Measurements from ENCODE around the gene TBC1D7. TPM values are rescaled to one million over a fixed set of nuclear protein-coding genes. Genes with fewer than 3 reads are reported as not detected.

The TBC1D7 gene
- total RNA-seq, 1 experiment from 2014 or later, result 13.7 TPM

DNA sequence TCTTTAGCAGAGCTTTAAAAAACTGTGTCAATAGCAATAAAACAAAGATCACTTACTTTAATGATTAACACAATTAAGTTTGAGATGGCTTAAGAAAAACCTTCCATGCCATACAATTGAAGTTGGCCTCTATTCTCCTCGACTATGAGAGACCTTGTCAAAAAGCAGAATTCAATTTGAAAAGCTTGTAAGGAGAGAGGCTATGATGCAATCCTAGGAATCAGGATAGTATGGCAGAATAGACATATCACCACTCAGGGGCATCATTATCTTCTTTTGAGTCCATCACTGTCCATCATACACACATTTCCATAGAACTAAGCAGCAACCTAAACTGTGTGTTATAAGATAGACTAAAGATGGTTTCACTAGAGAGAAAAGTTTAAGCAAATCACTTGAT is 17.2 kb downstream of the TBC1D7 start:
- no peaks in the 10 kb centered on the region for H3K9me2 ChIP-seq (ENCODE audit: insufficient read depth)
- H3K79me2 ChIP-seq (ENCODE audit: insufficient read depth, low read length), result no peaks in the 10 kb centered on the region
- no peak overlapping the region for H3K4me2 ChIP-seq (ENCODE audit: low read length)
- RAD21 ChIA-PET (ENCODE audit: low non-redundant PET in 1 of 2, low total read pairs in 2 of 2, uncharacterized antibody in 2 of 2, unreplicated experiment in 2 of 2), result no interaction called here
- H4K20me1 ChIP-seq (ENCODE audit: insufficient read depth), result no peaks in the 10 kb centered on the region
- no peaks in the 10 kb centered on the region for H3K27me3 ChIP-seq (ENCODE audit: insufficient read depth, low read length)
- intact Hi-C loops (cut with micrococcal nuclease), result no loop called here
- H3K4me1 ChIP-seq (ENCODE audit: control insufficient read depth in 1 of 2, insufficient read depth in 2 of 2, low read length in 2 of 2), result peaks cover 0 to 9% of the 10 kb centered on the region in 2 experiments; a peak in 1 of 4 replicates
- ATAC-seq (no peak), DNase-seq (ENCODE audit: low read depth, low spot score) (no peak)
- BruUV-seq (replicated peaks), result no TSS peak
- TF ChIP-seq SP1 (IDR thresholded peaks at IDR 0.05; ENCODE audit: low read depth), result no peak
- no peak for TF ChIP-seq SIN3A (IDR thresholded peaks at IDR 0.05; ENCODE audit: low read depth)
- no peak for TF ChIP-seq CBX3 (IDR thresholded peaks at IDR 0.05; ENCODE audit: low read depth)
- TF ChIP-seq EZH2phosphoT487 (IDR thresholded peaks at IDR 0.05; ENCODE audit: borderline replicate concordance), result no peak
- TF ChIP-seq ELF1 (IDR thresholded peaks at IDR 0.05; ENCODE audit: borderline replicate concordance, low read depth), result no peak
- no peak for TF ChIP-seq CEBPB (IDR thresholded peaks at IDR 0.05; ENCODE audit: low read depth)
- no peak for TF ChIP-seq EGR1 (IDR thresholded peaks at IDR 0.05; ENCODE audit: low read depth)
- no peak for TF ChIP-seq TCF7L2 (IDR thresholded peaks at IDR 0.05; ENCODE audit: borderline replicate concordance, extremely low read depth, insufficient read depth, insufficient read length)
- no peak for TF ChIP-seq SRF (IDR thresholded peaks at IDR 0.05; ENCODE audit: low read depth)
- TF ChIP-seq POLR2AphosphoS5 (IDR thresholded peaks at IDR 0.05; ENCODE audit: low read depth, low read length), result no peak
- H3K9ac ChIP-seq (ENCODE audit: low read length), result no peak overlapping the region
- H2AFZ ChIP-seq (ENCODE audit: low read depth, low read length, poor library complexity, severe bottlenecking), result no peak overlapping the region
- H3K4me3 ChIP-seq (replicated peaks in 1 of 2; ENCODE audit: low read depth in 1 of 2, low read length in 2 of 2), result no peak overlapping the region
- no peak overlapping the region for H3K27ac ChIP-seq (ENCODE audit: low read depth, low read length)
- CTCF ChIA-PET, result no interaction called here
- POLR2A ChIA-PET, result no interaction called here
- H3K9me3 ChIP-seq (ENCODE audit: control insufficient read depth in 1 of 2, insufficient read depth in 1 of 2, low read depth in 1 of 2, low read length in 2 of 2), result no peaks in the 10 kb centered on the region
- H3K36me3 ChIP-seq (ENCODE audit: control insufficient read depth in 1 of 2, insufficient read depth in 2 of 2, low read length in 2 of 2), result peaks cover 0 to 8% of the 10 kb centered on the region in 2 experiments; a peak in 2 of 4 replicates

GRCh38 chr6:13308332-13308731 is 20.0 kb downstream of the TBC1D7 start:
- ATAC-seq, result no peak
- no peak for TF ChIP-seq SP1 (IDR thresholded peaks at IDR 0.05; ENCODE audit: low read depth)
- TF ChIP-seq SRF (IDR thresholded peaks at IDR 0.05; ENCODE audit: low read depth), result no peak
- TF ChIP-seq, protein P1, sequence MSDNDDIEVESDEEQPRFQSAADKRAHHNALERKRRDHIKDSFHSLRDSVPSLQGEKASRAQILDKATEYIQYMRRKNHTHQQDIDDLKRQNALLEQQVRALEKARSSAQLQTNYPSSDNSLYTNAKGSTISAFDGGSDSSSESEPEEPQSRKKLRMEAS (IDR thresholded peaks at IDR 0.05), result no peak
- TF ChIP-seq EZH2 (IDR thresholded peaks at IDR 0.05), result no peak
- TF ChIP-seq YY1 (IDR thresholded peaks at IDR 0.05; ENCODE audit: extremely low read depth, insufficient replicate concordance, low read depth, low read length), result no peak
- TF ChIP-seq FOSL1 (IDR thresholded peaks at IDR 0.05; ENCODE audit: low read depth), result no peak
- TF ChIP-seq RAD21 (IDR thresholded peaks at IDR 0.05; ENCODE audit: low read depth), result no peak
- no peak for TF ChIP-seq POLR2AphosphoS5 (IDR thresholded peaks at IDR 0.05; ENCODE audit: low read depth, low read length)
- TF ChIP-seq CTCF (IDR thresholded peaks at IDR 0.05 in 2 of 3, conservative IDR thresholded peaks at IDR 0.05 in 1 of 3; ENCODE audit: borderline replicate concordance in 1 of 3, insufficient read depth in 1 of 3, low read depth in 2 of 3, low read length in 2 of 3), result no peak
- TF ChIP-seq SIN3A (IDR thresholded peaks at IDR 0.05; ENCODE audit: low read depth), result no peak
- TF ChIP-seq, protein P2, sequence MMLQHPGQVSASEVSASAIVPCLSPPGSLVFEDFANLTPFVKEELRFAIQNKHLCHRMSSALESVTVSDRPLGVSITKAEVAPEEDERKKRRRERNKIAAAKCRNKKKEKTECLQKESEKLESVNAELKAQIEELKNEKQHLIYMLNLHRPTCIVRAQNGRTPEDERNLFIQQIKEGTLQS (IDR thresholded peaks at IDR 0.05), result no peak
- no peak for TF ChIP-seq EGR1 (IDR thresholded peaks at IDR 0.05; ENCODE audit: low read depth)
- no peak for TF ChIP-seq TCF7L2 (IDR thresholded peaks at IDR 0.05; ENCODE audit: borderline replicate concordance, extremely low read depth, insufficient read depth, insufficient read length)
- TF ChIP-seq CBX3 (IDR thresholded peaks at IDR 0.05; ENCODE audit: low read depth), result no peak
- TF ChIP-seq ZFX (IDR thresholded peaks at IDR 0.05), result no peak
- no peak for TF ChIP-seq CEBPB (IDR thresholded peaks at IDR 0.05; ENCODE audit: low read depth)
- TF ChIP-seq ELF1 (IDR thresholded peaks at IDR 0.05; ENCODE audit: borderline replicate concordance, low read depth), result no peak
- TF ChIP-seq POLR2A (IDR thresholded peaks at IDR 0.05; ENCODE audit: borderline replicate concordance, extremely low read depth, insufficient read depth, insufficient read length), result no peak
- no peak for TF ChIP-seq ZNF274 (IDR thresholded peaks at IDR 0.05; ENCODE audit: low read depth, low read length)

More at GRCh38 chr6:13308332-13308731, 20.0 kb downstream of the TBC1D7 start:
- peaks cover 2 to 7% of the 10 kb centered on the region in 2 experiments; a peak in 1 of 4 replicates for H3K36me3 ChIP-seq (ENCODE audit: control insufficient read depth in 1 of 2, insufficient read depth in 2 of 2, low read length in 2 of 2)
- H3K9ac ChIP-seq (ENCODE audit: low read length), result no peak overlapping the region
- H3K79me2 ChIP-seq (ENCODE audit: insufficient read depth, low read length), result no peaks in the 10 kb centered on the region
- no peaks in the 10 kb centered on the region for H3K27me3 ChIP-seq (ENCODE audit: insufficient read depth, low read length)
- no peaks in the 10 kb centered on the region for H3K9me2 ChIP-seq (ENCODE audit: insufficient read depth)
- H4K20me1 ChIP-seq (ENCODE audit: insufficient read depth), result no peaks in the 10 kb centered on the region
- CTCF ChIA-PET, result no interaction called here
- intact Hi-C loops (cut with micrococcal nuclease), result no loop called here
- peaks cover 0 to 9% of the 10 kb centered on the region in 2 experiments; a peak in 1 of 4 replicates for H3K4me1 ChIP-seq (ENCODE audit: control insufficient read depth in 1 of 2, insufficient read depth in 2 of 2, low read length in 2 of 2)
- no peak overlapping the region for H3K27ac ChIP-seq (ENCODE audit: low read depth, low read length)
- H2AFZ ChIP-seq (ENCODE audit: low read depth, low read length, poor library complexity, severe bottlenecking), result no peak overlapping the region
- H3K4me2 ChIP-seq (ENCODE audit: low read length), result no peak overlapping the region
- no TSS peak for BruUV-seq (replicated peaks)
- no peak for DNase-seq (ENCODE audit: low read depth, low spot score)
- no peaks in the 10 kb centered on the region for H3K9me3 ChIP-seq (ENCODE audit: control insufficient read depth in 1 of 2, insufficient read depth in 1 of 2, low read depth in 1 of 2, low read length in 2 of 2)
- H3K4me3 ChIP-seq (replicated peaks in 1 of 2; ENCODE audit: low read depth in 1 of 2, low read length in 2 of 2), result no peak overlapping the region
- POLR2A ChIA-PET, result no interaction called here
- RAD21 ChIA-PET (ENCODE audit: low non-redundant PET in 1 of 2, low total read pairs in 2 of 2, uncharacterized antibody in 2 of 2, unreplicated experiment in 2 of 2), result no interaction called here

All from HCT116 (cell line).